ENCODE data around the gene PCTP.

Gene PCTP

DNA sequence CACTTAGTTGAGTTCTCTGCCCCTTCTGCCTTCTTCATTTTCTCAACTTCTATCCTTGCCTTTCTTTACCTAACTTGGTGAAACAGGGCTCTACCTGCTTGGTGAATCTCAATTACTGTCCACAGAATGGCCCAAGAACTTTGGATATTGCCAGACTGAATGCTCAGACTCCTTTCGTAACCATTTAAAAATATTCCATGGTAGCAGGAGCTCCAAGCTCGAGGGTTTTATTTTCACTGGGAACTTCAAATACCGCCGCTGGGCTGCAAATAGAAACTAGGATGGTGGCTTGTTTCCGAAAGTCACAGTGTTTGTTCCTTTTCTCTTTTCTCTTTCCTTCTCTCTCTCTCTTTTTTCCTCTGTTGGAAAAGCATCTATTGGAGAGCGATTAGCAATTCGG is 41.4 kb upstream of the PCTP start:
- no peaks in the 10 kb centered on the region for H3K36me3 ChIP-seq (ENCODE audit: insufficient read depth, low read length)
- H3K9me3 ChIP-seq (ENCODE audit: low read length) = no peaks in the 10 kb centered on the region
- no peak overlapping the region for H3K4me2 ChIP-seq (ENCODE audit: low read length)
- TF ChIP-seq EZH2 (IDR thresholded peaks at IDR 0.05; ENCODE audit: borderline replicate concordance, low read length) (no peak), CTCF (IDR thresholded peaks at IDR 0.05; ENCODE audit: low read length) (no peak)
- no peaks in the 10 kb centered on the region for H3F3A ChIP-seq (ENCODE audit: insufficient read depth, low read length)
- H3K79me2 ChIP-seq (ENCODE audit: insufficient read depth, low read length) = no peaks in the 10 kb centered on the region
- H3K9me2 ChIP-seq (ENCODE audit: low read depth, low read length) = no peaks in the 10 kb centered on the region
- no peaks in the 10 kb centered on the region for H4K20me1 ChIP-seq (ENCODE audit: insufficient read depth, low read length)
- H3K4me3 ChIP-seq (ENCODE audit: low read depth, low read length, poor library complexity, severe bottlenecking) = no peak overlapping the region
- H3K4me1 ChIP-seq (ENCODE audit: insufficient read depth, low read length, severe bottlenecking) = no peaks in the 10 kb centered on the region
- H3K9ac ChIP-seq (ENCODE audit: low read length) = no peak overlapping the region
- no peak overlapping the region for H3K27ac ChIP-seq (ENCODE audit: low read depth, low read length, poor library complexity, severe bottlenecking)
- no peaks in the 10 kb centered on the region; the same call in 1 of the 2 replicates for H3K27me3 ChIP-seq (ENCODE audit: insufficient read depth, low read length)
- H2AFZ ChIP-seq (ENCODE audit: low read length) = no peak overlapping the region

GRCh38 chr17:55709984-55710383 is 40.9 kb upstream of the PCTP start:
- no peaks in the 10 kb centered on the region for H3K9me3 ChIP-seq (ENCODE audit: low read length)
- no peak overlapping the region for H3K9ac ChIP-seq (ENCODE audit: low read length)
- no peaks in the 10 kb centered on the region for H3F3A ChIP-seq (ENCODE audit: insufficient read depth, low read length)
- no peak for TF ChIP-seq CTCF (IDR thresholded peaks at IDR 0.05; ENCODE audit: low read length)
- TF ChIP-seq EZH2 (IDR thresholded peaks at IDR 0.05; ENCODE audit: borderline replicate concordance, low read length) = no peak
- no peaks in the 10 kb centered on the region for H4K20me1 ChIP-seq (ENCODE audit: insufficient read depth, low read length)
- H3K27me3 ChIP-seq (ENCODE audit: insufficient read depth, low read length) = no peaks in the 10 kb centered on the region; the same call in 1 of the 2 replicates
- H3K4me1 ChIP-seq (ENCODE audit: insufficient read depth, low read length, severe bottlenecking) = no peaks in the 10 kb centered on the region
- H3K4me3 ChIP-seq (ENCODE audit: low read depth, low read length, poor library complexity, severe bottlenecking) = no peak overlapping the region
- H3K4me2 ChIP-seq (ENCODE audit: low read length) = no peak overlapping the region
- H3K79me2 ChIP-seq (ENCODE audit: insufficient read depth, low read length) = no peaks in the 10 kb centered on the region
- H2AFZ ChIP-seq (ENCODE audit: low read length) = no peak overlapping the region
- no peak overlapping the region for H3K27ac ChIP-seq (ENCODE audit: low read depth, low read length, poor library complexity, severe bottlenecking)
- H3K36me3 ChIP-seq (ENCODE audit: insufficient read depth, low read length) = no peaks in the 10 kb centered on the region
- H3K9me2 ChIP-seq (ENCODE audit: low read depth, low read length) = no peaks in the 10 kb centered on the region

DNA sequence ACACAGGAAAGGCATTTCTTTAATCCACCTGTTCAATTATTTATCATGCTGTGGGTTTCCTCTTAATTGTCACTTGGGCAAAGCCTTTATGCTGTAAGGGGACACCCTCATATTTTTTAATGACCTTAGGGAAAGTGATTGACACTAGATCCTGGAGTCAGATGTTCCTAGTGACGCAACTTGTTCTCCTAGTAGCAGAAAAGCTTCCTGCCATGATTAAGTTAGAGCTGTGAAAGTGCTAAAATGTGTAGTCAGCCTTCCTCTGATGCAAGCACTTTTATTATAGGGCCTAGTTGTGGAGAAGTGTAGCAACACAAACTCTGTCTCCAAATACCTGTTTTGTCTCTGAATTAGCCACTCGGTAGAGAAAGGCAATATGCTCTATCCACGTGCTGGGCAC is 40.4 kb upstream of the PCTP start:
- Histone ChIP-seq H3K4me3 (ENCODE audit: low read depth, low read length, poor library complexity, severe bottlenecking) (no peak overlapping the region), H3K9me3 (ENCODE audit: low read length) (no peaks in the 10 kb centered on the region), H3K4me1 (ENCODE audit: insufficient read depth, low read length, severe bottlenecking) (no peaks in the 10 kb centered on the region), H3F3A (ENCODE audit: insufficient read depth, low read length) (no peaks in the 10 kb centered on the region), H4K20me1 (ENCODE audit: insufficient read depth, low read length) (no peaks in the 10 kb centered on the region), H3K9me2 (ENCODE audit: low read depth, low read length) (no peaks in the 10 kb centered on the region), H3K27ac (ENCODE audit: low read depth, low read length, poor library complexity, severe bottlenecking) (no peak overlapping the region), H3K79me2 (ENCODE audit: insufficient read depth, low read length) (no peaks in the 10 kb centered on the region), H2AFZ (ENCODE audit: low read length) (no peak overlapping the region), H3K9ac (ENCODE audit: low read length) (no peak overlapping the region), H3K4me2 (ENCODE audit: low read length) (no peak overlapping the region), H3K36me3 (ENCODE audit: insufficient read depth, low read length) (no peaks in the 10 kb centered on the region), H3K27me3 (ENCODE audit: insufficient read depth, low read length) (no peaks in the 10 kb centered on the region; the same call in 1 of the 2 replicates)
- TF ChIP-seq EZH2 (IDR thresholded peaks at IDR 0.05; ENCODE audit: borderline replicate concordance, low read length) = no peak
- no peak for TF ChIP-seq CTCF (IDR thresholded peaks at IDR 0.05; ENCODE audit: low read length)

Data from OCI-LY1 (cell line).